Lower leg skin (tissue), 4 donors: ENCODE measurements around the gene SLC34A3. TPM values are rescaled to one million over a fixed set of nuclear protein-coding genes. Genes with fewer than 3 reads are reported as not detected.
"Not testable (repeated sequence)": the region's sequence is repeated elsewhere in the genome, so short reads cannot be mapped to it uniquely, and the experiment has no call there.

Source experiments
- DNase-seq, 2 donors: peaks; one replicate each; pipeline ENCODE4 v3.0.0-alpha.2; 2019; ENCODE audit warnings: low spot score in 2 of 2
- H3K4me3 ChIP-seq: fragments of 200-600 bp; sonication (generic); 2 replicates; pipeline ENCODE4 v1.5.1; 2017; ENCODE audit warnings: mild to moderate bottlenecking, low read depth; ENCODE audit not compliant: poor library complexity, severe bottlenecking
- CTCF ChIP-seq, 3 donors: fragments of 450-650 bp; IDR thresholded peaks; one replicate each; pipeline ENCODE4 v1.5.1; 2016; ENCODE audit warnings: antibody characterized with exemption in 3 of 3, mild to moderate bottlenecking in 3 of 3, moderate library complexity in 2 of 3
- POLR2A ChIP-seq, 2 donors: fragments of 450-650 bp; IDR thresholded peaks; one replicate each; pipeline ENCODE4 v1.6.1; 2016 to 2017; ENCODE audit warnings: antibody characterized with exemption in 2 of 2, mild to moderate bottlenecking in 1 of 2, moderate library complexity in 1 of 2
- WGBS, 2 donors: methylation state at CpG; one replicate each; pipeline ENCODE4 v1.1.5; 2018; 5-methylcytosine and 5-hydroxymethylcytosine counted together
- intact Hi-C: fragments of 100-400 bp; cut with DNase I; formaldehyde crosslinking; loops from one replicate; pipeline ENCODE4 v1.15.0; 2023; ENCODE audit warnings: low total_unique reads
- total RNA-seq, 4 donors: library from RNA; depleted of rRNA; stranded (reverse); fragments of >200 nt; gene quantifications; one replicate each; pipeline ENCODE4 v1.1.0, GENCODE V29; 2016

SLC34A3 gene
- total RNA-seq, 4 donors from 2014 or later: 1.6 TPM; not detected in 3

- H3K4me3 ChIP-seq: peak within 1 kb of the TSS; percentile 73
- WGBS, 2 donors: 0% methylated on average over 38 to 42 of the region's 67 CpGs
- no peak for TF ChIP-seq CTCF (IDR thresholded peaks at IDR 0.05)
- TF ChIP-seq POLR2A (IDR thresholded peaks at IDR 0.05): peak in 1 of 2 donors; percentile 99
- intact Hi-C loops: no loop called here
- DNase-seq: peak; percentile 99 to 100
Measured at GRCh38 chr9:137240841-137241489, 10.3 kb downstream of the SLC34A3 start, which contains the start of gene TUBB4B. TSS of gene TUBB4B (plus strand) at chr9:137241287. CDS start at chr9:137241361, 74 bp downstream.

- peak; percentile 57 to 95 for DNase-seq
- TF ChIP-seq CTCF (IDR thresholded peaks at IDR 0.05): no peak
- no peak for TF ChIP-seq POLR2A (IDR thresholded peaks at IDR 0.05)
- intact Hi-C loops: no loop called here
- peak overlapping the region; percentile 73 for H3K4me3 ChIP-seq
- WGBS, 2 donors: 0 to 4% methylated on average over 12 to 58 of the region's 83 CpGs
Measured at GRCh38 chr9:137241490-137242268, 11.0 kb downstream of the SLC34A3 start.

DNA sequence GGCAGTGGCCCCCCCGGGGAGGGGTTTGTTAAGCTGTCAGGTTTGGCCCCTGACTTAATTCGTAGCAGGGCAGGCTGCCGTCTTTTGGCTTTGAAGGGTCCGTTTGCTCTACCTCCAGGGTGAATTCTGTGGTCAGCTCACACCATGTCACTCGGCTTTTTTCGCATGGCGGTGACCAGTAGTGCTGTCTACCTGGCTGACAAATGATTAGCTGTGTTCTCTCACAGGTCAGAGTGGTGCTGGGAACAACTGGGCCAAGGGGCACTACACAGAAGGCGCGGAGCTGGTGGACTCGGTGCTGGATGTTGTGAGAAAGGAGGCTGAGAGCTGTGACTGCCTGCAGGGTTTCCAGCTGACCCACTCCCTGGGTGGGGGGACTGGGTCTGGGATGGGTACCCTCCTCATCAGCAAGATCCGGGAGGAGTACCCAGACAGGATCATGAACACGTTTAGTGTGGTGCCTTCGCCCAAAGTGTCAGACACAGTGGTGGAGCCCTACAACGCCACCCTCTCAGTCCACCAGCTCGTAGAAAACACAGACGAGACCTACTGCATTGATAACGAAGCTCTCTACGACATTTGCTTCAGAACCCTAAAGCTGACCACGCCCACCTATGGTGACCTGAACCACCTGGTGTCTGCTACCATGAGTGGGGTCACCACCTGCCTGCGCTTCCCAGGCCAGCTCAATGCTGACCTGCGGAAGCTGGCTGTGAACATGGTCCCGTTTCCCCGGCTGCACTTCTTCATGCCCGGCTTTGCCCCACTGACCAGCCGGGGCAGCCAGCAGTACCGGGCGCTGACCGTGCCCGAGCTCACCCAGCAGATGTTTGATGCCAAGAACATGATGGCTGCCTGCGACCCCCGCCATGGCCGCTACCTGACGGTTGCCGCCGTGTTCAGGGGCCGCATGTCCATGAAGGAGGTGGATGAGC lies 11.8 kb downstream of the SLC34A3 start:
- intact Hi-C loops: no loop called here
- H3K4me3 ChIP-seq: peak overlapping the region; percentile 73
- 64 to 78% methylated on average over 32 to 36 of the region's 36 CpGs for WGBS, 2 donors
- TF ChIP-seq CTCF (IDR thresholded peaks at IDR 0.05) (no peak), POLR2A (IDR thresholded peaks at IDR 0.05) (no peak)
- DNase-seq: no peak

DNA sequence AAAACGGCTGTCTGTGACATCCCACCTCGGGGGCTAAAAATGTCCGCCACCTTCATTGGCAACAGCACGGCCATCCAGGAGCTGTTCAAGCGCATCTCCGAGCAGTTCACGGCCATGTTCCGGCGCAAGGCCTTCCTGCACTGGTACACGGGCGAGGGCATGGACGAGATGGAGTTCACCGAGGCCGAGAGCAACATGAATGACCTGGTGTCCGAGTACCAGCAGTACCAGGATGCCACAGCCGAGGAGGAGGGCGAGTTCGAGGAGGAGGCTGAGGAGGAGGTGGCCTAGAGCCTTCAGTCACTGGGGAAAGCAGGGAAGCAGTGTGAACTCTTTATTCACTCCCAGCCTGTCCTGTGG lies 12.5 kb downstream of the SLC34A3 start:
- H3K4me3 ChIP-seq, DNase-seq, intact Hi-C loops: not testable (repeated sequence)
- 75 to 84% methylated on average over 18 of the region's 18 CpGs for WGBS, 2 donors

- TF ChIP-seq CTCF (IDR thresholded peaks at IDR 0.05): no peak
- no peak for TF ChIP-seq POLR2A (IDR thresholded peaks at IDR 0.05)
- intact Hi-C loops: no loop called here
- 47 to 75% methylated on average over 13 to 14 of the region's 15 CpGs for WGBS, 2 donors
- H3K4me3 ChIP-seq: no peak overlapping the region
- DNase-seq: no peak
Measured at GRCh38 chr9:137243626-137244485, 13.2 kb downstream of the SLC34A3 start.
